NCI-H82 treated with DMSO at 0.1 percent for 48 hours (cell line): Measurements from ENCODE around the gene TLE1.
"Not testable (repeated sequence)": the region's sequence is repeated elsewhere in the genome, so short reads cannot be mapped to it uniquely, and the experiment has no call there.

ENCODE experiments used
- DNase-seq: peaks from one replicate; lab custom pipeline; 2025; ENCODE audit not compliant: unreplicated experiment; lab: John Stamatoyannopoulos, UW

The TLE1 gene

GRCh38 chr9:81602887-81603680, 86.3 kb downstream of the TLE1 start:
- DNase-seq = no peak

- DNase-seq = no peak
Observed at GRCh38 chr9:81601639-81602623, 87.4 kb downstream of the TLE1 start.

- no peak for DNase-seq
Observed at GRCh38 chr9:81600631-81601030, 88.7 kb downstream of the TLE1 start.

- DNase-seq = no peak
Observed at GRCh38 chr9:81599837-81600236, 89.5 kb downstream of the TLE1 start.

GRCh38 chr9:81598811-81599210, 90.5 kb downstream of the TLE1 start:
- no peak for DNase-seq

- DNase-seq = no peak
Observed at GRCh38 chr9:81598123-81598497, 91.2 kb downstream of the TLE1 start.

GRCh38 chr9:81597419-81598122, 91.8 kb downstream of the TLE1 start:
- DNase-seq = no peak

GRCh38 chr9:81596679-81597418, 92.5 kb downstream of the TLE1 start:
- DNase-seq = no peak

- DNase-seq = no peak
Observed at GRCh38 chr9:81595887-81596543, 93.3 kb downstream of the TLE1 start.

- DNase-seq = not testable (repeated sequence)
Observed at GRCh38 chr9:81595293-81595692, 94.1 kb downstream of the TLE1 start.

GRCh38 chr9:81594415-81594814, 94.9 kb downstream of the TLE1 start:
- DNase-seq = no peak

- no peak for DNase-seq
Observed at GRCh38 chr9:81592887-81593266, 96.5 kb downstream of the TLE1 start.

GRCh38 chr9:81591791-81592190, 97.6 kb downstream of the TLE1 start:
- DNase-seq = no peak

- DNase-seq = no peak
Observed at GRCh38 chr9:81590688-81591087, 98.7 kb downstream of the TLE1 start.

- no peak for DNase-seq
Observed at GRCh38 chr9:81589819-81590218, 99.5 kb downstream of the TLE1 start.

GRCh38 chr9:81589392-81589791, 100.0 kb downstream of the TLE1 start:
- DNase-seq = no peak

- DNase-seq = no peak
Observed at GRCh38 chr9:81588148-81588871, 101.0 kb downstream of the TLE1 start.

GRCh38 chr9:81586786-81587185, 102.6 kb downstream of the TLE1 start:
- DNase-seq = no peak

- no peak for DNase-seq
Observed at GRCh38 chr9:81585191-81585763, 104.1 kb downstream of the TLE1 start.
